Measurements from ENCODE around the gene PTPRE. TPM values are rescaled to one million over a fixed set of nuclear protein-coding genes. Genes with fewer than 3 reads are reported as not detected.

Gene PTPRE
- total RNA-seq, 2 experiments from 2014 or later = 19.9 to 22.3 TPM

DNA sequence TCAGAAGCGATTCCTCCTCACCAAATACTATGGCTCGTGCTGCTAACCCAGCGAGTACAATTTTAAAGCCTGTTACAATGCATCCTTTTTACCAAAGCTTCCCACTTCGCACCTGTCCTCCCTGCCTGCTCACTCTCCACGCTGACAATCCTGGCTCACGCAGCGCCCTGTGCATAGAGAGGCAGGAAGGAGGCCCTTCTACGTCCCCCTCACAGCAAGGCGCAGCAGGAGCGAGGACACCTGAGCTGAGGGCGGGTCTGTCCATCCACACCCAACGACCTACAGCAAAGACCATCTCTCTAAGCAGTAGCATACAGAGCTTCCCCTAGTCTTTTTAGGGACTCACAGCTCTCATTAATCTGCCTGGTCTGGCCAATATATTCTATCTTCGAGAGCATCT, 173.3 kb downstream of the PTPRE start:
- ChIA-PET POLR2A (interaction anchor here (1.8 kb wide), 1 partner anchor 9 kb away, joined by 5 read pairs; no protein-coding TSS in a partner anchor), CTCF (interaction anchor here (0.9 to 4.9 kb wide), 8 partner anchors 11 to 77 kb away, joined by 3 to 28 read pairs (median 4); no protein-coding TSS in a partner anchor)
- ATAC-seq = no peak
- Mint-ChIP-seq H3K27me3 (no peaks in the 10 kb centered on the region), H3K36me3 (ENCODE audit: low read depth) (peaks cover 27% of the 10 kb centered on the region), H3K4me3 (no peak overlapping the region), H3K27ac (no peak overlapping the region), H3K9me3 (no peaks in the 10 kb centered on the region), H3K4me1 (ENCODE audit: low read depth) (no peaks in the 10 kb centered on the region)
- intact Hi-C loops (cut with micrococcal nuclease) = no loop called here
- TF ChIP-seq, protein P1, sequence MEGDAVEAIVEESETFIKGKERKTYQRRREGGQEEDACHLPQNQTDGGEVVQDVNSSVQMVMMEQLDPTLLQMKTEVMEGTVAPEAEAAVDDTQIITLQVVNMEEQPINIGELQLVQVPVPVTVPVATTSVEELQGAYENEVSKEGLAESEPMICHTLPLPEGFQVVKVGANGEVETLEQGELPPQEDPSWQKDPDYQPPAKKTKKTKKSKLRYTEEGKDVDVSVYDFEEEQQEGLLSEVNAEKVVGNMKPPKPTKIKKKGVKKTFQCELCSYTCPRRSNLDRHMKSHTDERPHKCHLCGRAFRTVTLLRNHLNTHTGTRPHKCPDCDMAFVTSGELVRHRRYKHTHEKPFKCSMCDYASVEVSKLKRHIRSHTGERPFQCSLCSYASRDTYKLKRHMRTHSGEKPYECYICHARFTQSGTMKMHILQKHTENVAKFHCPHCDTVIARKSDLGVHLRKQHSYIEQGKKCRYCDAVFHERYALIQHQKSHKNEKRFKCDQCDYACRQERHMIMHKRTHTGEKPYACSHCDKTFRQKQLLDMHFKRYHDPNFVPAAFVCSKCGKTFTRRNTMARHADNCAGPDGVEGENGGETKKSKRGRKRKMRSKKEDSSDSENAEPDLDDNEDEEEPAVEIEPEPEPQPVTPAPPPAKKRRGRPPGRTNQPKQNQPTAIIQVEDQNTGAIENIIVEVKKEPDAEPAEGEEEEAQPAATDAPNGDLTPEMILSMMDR (IDR thresholded peaks at IDR 0.05) = no peak
- no peak for DNase-seq

DNA sequence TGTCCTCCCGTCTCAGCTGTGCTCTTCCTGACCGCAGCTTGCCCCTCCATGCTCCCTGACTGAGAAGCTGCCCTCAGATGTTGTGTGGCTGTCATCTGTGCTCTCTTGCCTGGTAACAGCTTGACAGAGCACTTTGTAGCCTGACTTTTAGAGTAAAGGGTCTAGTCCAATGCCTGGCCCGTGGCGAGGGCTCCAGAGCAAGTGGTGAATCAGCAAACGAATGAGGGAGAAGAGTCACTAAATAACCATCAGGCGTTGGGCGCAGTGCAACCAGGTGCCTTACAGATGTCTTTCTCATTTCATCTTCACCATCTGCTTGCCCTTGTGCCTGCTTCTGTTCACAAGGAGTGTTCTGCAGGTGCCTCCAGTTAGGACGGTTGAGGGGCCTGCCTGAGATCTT, 173.7 kb downstream of the PTPRE start:
- peaks cover 25% of the 10 kb centered on the region for H3K36me3 Mint-ChIP-seq (ENCODE audit: low read depth)
- H3K27ac Mint-ChIP-seq = no peak overlapping the region
- TF ChIP-seq, protein P1 (IDR thresholded peaks at IDR 0.05) = no peak
- no peak overlapping the region for H3K4me3 Mint-ChIP-seq
- DNase-seq (no peak), ATAC-seq (no peak)
- H3K27me3 Mint-ChIP-seq = no peaks in the 10 kb centered on the region
- no peaks in the 10 kb centered on the region for H3K9me3 Mint-ChIP-seq
- ChIA-PET CTCF (interaction anchor here (1.3 to 4.9 kb wide), 5 partner anchors 33 to 76 kb away, joined by 3 to 28 read pairs (median 6); no protein-coding TSS in a partner anchor), POLR2A (interaction anchor here (1.8 kb wide), 1 partner anchor 9 kb away, joined by 5 read pairs; no protein-coding TSS in a partner anchor)
- H3K4me1 Mint-ChIP-seq (ENCODE audit: low read depth) = no peaks in the 10 kb centered on the region
- intact Hi-C loops (cut with micrococcal nuclease) = no loop called here

GRCh38 chr10:128081222-128081621, 174.3 kb downstream of the PTPRE start:
- POLR2A ChIA-PET = interaction anchor here (0.6 to 1.8 kb wide), 3 partner anchors 8 to 68 kb away, joined by 3 to 6 read pairs (median 5); no protein-coding TSS in a partner anchor
- TF ChIP-seq, protein P1 (IDR thresholded peaks at IDR 0.05) = no peak
- Mint-ChIP-seq H3K9me3 (no peaks in the 10 kb centered on the region), H3K4me3 (no peak overlapping the region), H3K36me3 (ENCODE audit: low read depth) (peaks cover 25% of the 10 kb centered on the region), H3K4me1 (ENCODE audit: low read depth) (no peaks in the 10 kb centered on the region), H3K27ac (no peak overlapping the region), H3K27me3 (no peaks in the 10 kb centered on the region)
- intact Hi-C loops (cut with micrococcal nuclease) = no loop called here
- no peak for ATAC-seq
- DNase-seq = no peak
- CTCF ChIA-PET = interaction anchor here (1.0 to 4.9 kb wide), 6 partner anchors 9 to 70 kb away, joined by 3 to 28 read pairs (median 6); no protein-coding TSS in a partner anchor

- H3K4me1 Mint-ChIP-seq (ENCODE audit: low read depth) = no peaks in the 10 kb centered on the region
- H3K27me3 Mint-ChIP-seq = no peaks in the 10 kb centered on the region
- H3K27ac Mint-ChIP-seq = no peak overlapping the region
- POLR2A ChIA-PET = interaction anchor here (0.6 to 0.7 kb wide), 2 partner anchors 38 to 67 kb away, joined by 3 to 6 read pairs; no protein-coding TSS in a partner anchor
- no peak overlapping the region for H3K4me3 Mint-ChIP-seq
- DNase-seq (no peak), ATAC-seq (no peak)
- intact Hi-C loops (cut with micrococcal nuclease) = no loop called here
- no peaks in the 10 kb centered on the region for H3K9me3 Mint-ChIP-seq
- CTCF ChIA-PET = interaction anchor here (1.0 to 4.9 kb wide), 6 partner anchors 10 to 69 kb away, joined by 3 to 28 read pairs (median 6); no protein-coding TSS in a partner anchor
- TF ChIP-seq, protein P1 (IDR thresholded peaks at IDR 0.05) = no peak
- peaks cover 25% of the 10 kb centered on the region for H3K36me3 Mint-ChIP-seq (ENCODE audit: low read depth)
Observed at GRCh38 chr10:128081720-128082119, 174.8 kb downstream of the PTPRE start.

- no peak for ATAC-seq
- no peak overlapping the region for H3K27ac Mint-ChIP-seq
Observed at GRCh38 chr10:128083191-128083895, 176.4 kb downstream of the PTPRE start.

More at GRCh38 chr10:128083191-128083895, 176.4 kb downstream of the PTPRE start:
- TF ChIP-seq, protein P1 (IDR thresholded peaks at IDR 0.05) = no peak
- H3K27me3 Mint-ChIP-seq = no peaks in the 10 kb centered on the region
- CTCF ChIA-PET = interaction anchor here (0.6 to 2.6 kb wide), 7 partner anchors 14 to 176 kb away, joined by 3 to 12 read pairs (median 5); partner anchors contain the start of gene PTPRE
- POLR2A ChIA-PET = interaction anchor here (1.0 to 1.3 kb wide), 3 partner anchors 9 to 21 kb away, joined by 3 to 4 read pairs (median 3); no protein-coding TSS in a partner anchor
- no peaks in the 10 kb centered on the region for H3K9me3 Mint-ChIP-seq
- peaks cover 19% of the 10 kb centered on the region for H3K36me3 Mint-ChIP-seq (ENCODE audit: low read depth)
- no peak for DNase-seq
- H3K4me1 Mint-ChIP-seq (ENCODE audit: low read depth) = peaks cover 4% of the 10 kb centered on the region
- no peak overlapping the region for H3K4me3 Mint-ChIP-seq
- intact Hi-C loops (cut with micrococcal nuclease) = no loop called here

All from activated CD8-positive, alpha-beta T cell treated with anti-CD3 and anti-CD28 coated beads for 36 hours (primary cell).